HepG2 (cell line): Measurements from ENCODE around the gene GLIS1. TPM values are rescaled to one million over a fixed set of nuclear protein-coding genes. Genes with fewer than 3 reads are reported as not detected.

Experiments
- ATAC-seq: fragments of 200-7000 bp; cut with Tn5 transposase; 3 replicates; pipeline ENCODE4 v1.9.1; 2020; ENCODE audit warnings: mild to moderate bottlenecking, moderate library complexity
- BruUV-seq: library from RNA; stranded (reverse); fragments of 400-500 nt; replicated peaks from 2 replicates; lab custom pipeline; 2021; lab: Mats Ljungman, UMichigan
- CTCF ChIA-PET: fragments of 300-600 bp; formaldehyde crosslinking; extraction: SDS; loops from one replicate; lab custom pipeline; 2021; ENCODE audit warnings: low total read pairs, inconsistent platforms, low intra/inter-chr PET ratio; lab: Yijun Ruan, JAX
- POLR2A ChIA-PET: fragments of 350-600 bp; sonication (Branson Sonifier 250); formaldehyde crosslinking; loops from one replicate; lab custom pipeline; 2020; ENCODE audit warnings: antibody characterized with exemption, inconsistent platforms; lab: Yijun Ruan, JAX
- DNase-seq: peaks from one replicate; pipeline ENCODE4 v3.0.0-alpha.2; 2015; ENCODE audit warnings: low spot score
- FAIRE-seq: peaks from 3 replicates; lab custom pipeline; 2011; peaks lifted over from hg19 to GRCh38; lab: Jason Lieb, UNC
- H2AFZ ChIP-seq: one replicate; pipeline ENCODE4 v1.6.1; 2011; ENCODE audit warnings: low read length, inconsistent platforms
- H3K27ac ChIP-seq: fragments of 300-600 bp; 3 replicates; pipeline ENCODE4 v1.8.0; 2011; ENCODE audit warnings: mixed run types, mild to moderate bottlenecking, mixed read lengths, low read length, inconsistent platforms; ENCODE audit not compliant: insufficient read depth; ENCODE audit errors: extremely low read length
- H3K27me3 ChIP-seq, 2 experiments: fragments of 200-600 bp in 1 of 2; 2 replicates in 1 of 2; 3 replicates in 1 of 2; pipeline versions ENCODE4 v1.6.0 to v1.8.0; 2011; ENCODE audit warnings: low read length in 2 of 2, mild to moderate bottlenecking in 2 of 2, moderate library complexity in 2 of 2, inconsistent platforms in 1 of 2; ENCODE audit not compliant: insufficient read depth in 2 of 2, control insufficient read depth in 1 of 2
- H3K36me3 ChIP-seq, 2 experiments: fragments of 200-600 bp in 1 of 2; replicated peaks in 1 of 2; 2 replicates in 1 of 2; 3 replicates in 1 of 2; pipeline versions ENCODE4 v1.5.1 to v1.8.0; 2011; ENCODE audit warnings: low read length in 2 of 2, inconsistent platforms in 1 of 2; ENCODE audit not compliant: insufficient read depth in 2 of 2, control insufficient read depth in 1 of 2
- H3K4me1 ChIP-seq: 2 replicates; pipeline ENCODE4 v1.5.1; 2012; ENCODE audit warnings: low read length, inconsistent platforms; ENCODE audit not compliant: insufficient read depth
- H3K4me2 ChIP-seq: 2 replicates; pipeline ENCODE4 v1.6.0; 2011; ENCODE audit warnings: low read depth, low read length, inconsistent platforms
- H3K4me3 ChIP-seq, 3 experiments: fragments of 200-600 bp in 1 of 3; sonication (generic), shearing (Covaris generic) in 1 of 3; replicated peaks in 1 of 3; 2 replicates each; pipeline ENCODE4 v1.5.1; 2011 to 2016; ENCODE audit warnings: low read length in 3 of 3, inconsistent platforms in 2 of 3, low read depth in 2 of 3, mild to moderate bottlenecking in 2 of 3, control low read depth in 1 of 3, mixed read lengths in 1 of 3; ENCODE audit not compliant: insufficient read depth in 1 of 3
- H3K79me2 ChIP-seq: one replicate; pipeline ENCODE4 v1.6.1; 2011; ENCODE audit warnings: low read length, inconsistent platforms; ENCODE audit not compliant: insufficient read depth
- H3K9ac ChIP-seq: 2 replicates; pipeline ENCODE4 v1.6.0; 2011; ENCODE audit warnings: mild to moderate bottlenecking, low read depth, low read length, inconsistent platforms; ENCODE audit not compliant: insufficient read depth
- H3K9me3 ChIP-seq: 2 replicates; pipeline ENCODE4 v1.5.1; 2012; ENCODE audit warnings: mild to moderate bottlenecking, low read length
- H4K20me1 ChIP-seq: 2 replicates; pipeline ENCODE4 v1.6.0; 2011; ENCODE audit warnings: inconsistent platforms, mild to moderate bottlenecking, low read length, moderate library complexity; ENCODE audit not compliant: insufficient read depth
- MIER2 ChIP-seq: IDR thresholded peaks from 2 replicates; pipeline ENCODE4 v1.6.1; 2016; ENCODE audit warnings: missing biosample characterization, missing genetic modification reagents
- SSRP1 ChIP-seq: IDR thresholded peaks from 2 replicates; pipeline ENCODE4 v1.6.1; 2016; ENCODE audit warnings: control low read depth
- ZNF451 ChIP-seq: sonication (generic); formaldehyde crosslinking; IDR thresholded peaks from 2 replicates; pipeline ENCODE4 v1.5.0; 2020; ENCODE audit warnings: mild to moderate bottlenecking, missing genetic modification reagents
- WGBS: methylation state at CpG from one replicate; pipeline ENCODE4 v1.1.6; 2017; ENCODE audit warnings: low lambda C conversion rate; 5-methylcytosine and 5-hydroxymethylcytosine counted together
- in situ Hi-C: cut with HindIII; loops from 2 replicates; pipeline ENCODE4 v1.10.0; 2017; ENCODE audit warnings: low pct_unique_long_range_greater_than_20kb; ENCODE audit not compliant: extremely low pct_ligation_motif_present
- intact Hi-C: fragments of 100-400 bp; cut with micrococcal nuclease; formaldehyde crosslinking; loops from one replicate; pipeline ENCODE4 v1.10.0; 2022; ENCODE audit not compliant: unreplicated experiment
- polyA plus RNA-seq, 8 experiments: library from polyadenylated mRNA; depleted of rRNA in 3 of 8; stranded (reverse) in 7 of 8; unstranded in 1 of 8; fragments of >200 nt; fragmentation: Illumina TruSeq in 4 of 8; extraction: Trizol in 4 of 8; gene quantifications; 2 replicates each; pipeline versions ENCODE4 v1.2.1 to v1.2.3, GENCODE V29; 2011 to 2016; ENCODE audit warnings: low read depth in 4 of 8, missing spikeins in 1 of 8, mixed read lengths in 1 of 8; ENCODE audit not compliant: insufficient read depth in 1 of 8
- total RNA-seq, 5 experiments: library from RNA; depleted of rRNA; stranded (reverse); fragments of >200 nt; fragmentation: Illumina TruSeq; extraction: Trizol; gene quantifications; 2 replicates each; pipeline ENCODE4 v1.2.3, GENCODE V29; 2016; ENCODE audit warnings: low read depth in 1 of 5
- TF ChIP-seq, protein P1 (sequence below): sonication (generic); formaldehyde crosslinking; IDR thresholded peaks from 2 replicates; pipeline ENCODE4 v1.5.0; 2020; ENCODE audit warnings: missing genetic modification reagents
- TF ChIP-seq, protein P2 (sequence below): sonication (generic); formaldehyde crosslinking; IDR thresholded peaks from 2 replicates; pipeline ENCODE4 v1.5.0; 2020; ENCODE audit warnings: mild to moderate bottlenecking, missing genetic modification reagents, moderate library complexity
- TF ChIP-seq, protein P3 (sequence below): IDR thresholded peaks from 2 replicates; pipeline ENCODE4 v1.6.1; 2016; ENCODE audit warnings: mild to moderate bottlenecking, missing biosample characterization, missing genetic modification reagents

The GLIS1 gene
- total and polyA plus RNA-seq, 2 of the 13 experiments (the other 11 are each of a cell fraction or from before 2014, with no cell fraction given) = 0.03 TPM; not detected in 1

DNA sequence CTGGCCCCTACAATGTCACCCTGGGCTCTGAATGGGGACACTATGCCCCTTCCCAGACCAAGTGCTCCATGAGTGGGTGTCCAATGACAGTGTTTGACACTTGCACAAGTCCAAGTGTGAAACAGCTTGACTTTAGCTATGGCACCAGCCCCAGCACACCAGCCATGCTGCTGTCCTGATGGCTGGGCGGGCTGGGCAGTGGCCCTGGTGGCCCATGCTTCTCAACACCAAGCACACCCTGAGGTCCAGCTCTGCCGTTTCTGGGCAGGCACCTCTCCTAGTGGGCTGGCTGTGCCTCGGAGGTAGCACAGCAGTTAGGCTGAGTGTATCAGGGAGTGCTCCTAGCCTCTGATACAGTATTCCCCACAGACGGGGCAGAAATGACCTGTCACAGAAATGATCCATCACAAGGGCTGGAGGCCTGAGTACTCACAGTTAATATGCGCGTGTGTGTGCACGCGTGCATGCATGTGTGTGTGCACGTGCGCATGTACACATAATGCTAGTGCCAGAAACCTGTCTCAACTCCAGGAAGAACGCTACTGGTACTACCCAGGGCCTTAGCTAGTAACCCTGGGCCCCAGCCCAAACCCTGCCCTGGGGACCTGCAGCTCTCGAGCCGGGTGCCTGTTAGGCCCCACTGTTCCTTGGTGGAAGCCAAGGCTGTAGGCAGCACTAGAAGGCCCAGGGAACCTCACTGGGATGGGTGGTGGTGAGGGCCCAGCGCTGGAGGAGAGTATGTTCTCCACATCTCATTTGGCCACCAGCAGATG lies 145.8 kb downstream of the GLIS1 start (continued):
- TF ChIP-seq ZNF451 (no peak), MIER2 (CRISPR knock-in tag) (no peak), SSRP1 (CRISPR knock-in tag) (no peak)
- TF ChIP-seq, protein P1, sequence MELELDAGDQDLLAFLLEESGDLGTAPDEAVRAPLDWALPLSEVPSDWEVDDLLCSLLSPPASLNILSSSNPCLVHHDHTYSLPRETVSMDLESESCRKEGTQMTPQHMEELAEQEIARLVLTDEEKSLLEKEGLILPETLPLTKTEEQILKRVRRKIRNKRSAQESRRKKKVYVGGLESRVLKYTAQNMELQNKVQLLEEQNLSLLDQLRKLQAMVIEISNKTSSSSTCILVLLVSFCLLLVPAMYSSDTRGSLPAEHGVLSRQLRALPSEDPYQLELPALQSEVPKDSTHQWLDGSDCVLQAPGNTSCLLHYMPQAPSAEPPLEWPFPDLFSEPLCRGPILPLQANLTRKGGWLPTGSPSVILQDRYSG = no peak
- TF ChIP-seq, all 625 proteins: peak for 0

DNA sequence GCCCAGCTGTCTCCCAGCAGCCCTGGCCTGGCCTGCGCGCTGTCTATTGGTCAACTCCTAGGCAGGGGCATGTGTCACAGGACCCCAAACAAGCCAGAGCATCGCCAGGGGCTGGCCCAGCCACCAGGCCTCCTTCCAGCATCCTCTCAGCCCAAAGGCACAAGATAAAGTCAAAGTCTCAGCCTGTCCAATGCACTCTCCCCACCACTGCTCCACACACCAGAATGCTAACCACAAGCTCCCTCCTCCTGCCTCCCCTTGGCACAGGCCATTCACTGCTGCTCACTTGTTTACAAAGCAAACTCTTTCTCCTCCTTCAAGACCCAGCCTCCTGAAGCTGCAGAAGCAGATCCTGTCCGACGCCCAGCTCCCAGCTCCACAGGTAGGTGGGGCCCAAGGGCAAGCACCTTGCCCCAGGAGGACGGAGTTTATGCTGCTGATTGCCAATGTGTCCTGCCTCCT lies 146.4 kb downstream of the GLIS1 start:
- Histone ChIP-seq H3K27ac (no peak overlapping the region), H3K4me2 (no peak overlapping the region), H3K79me2 (no peaks in the 10 kb centered on the region), H3K27me3 (peaks cover 6 to 23% of the 10 kb centered on the region in 2 experiments; a peak in 4 of 5 replicates), H3K36me3 (no peaks in the 10 kb centered on the region), H4K20me1 (no peaks in the 10 kb centered on the region), H3K4me3 (no peak overlapping the region), H3K4me1 (no peaks in the 10 kb centered on the region), H3K9me3 (no peaks in the 10 kb centered on the region), H2AFZ (no peak overlapping the region), H3K9ac (no peak overlapping the region)
- POLR2A ChIA-PET = no interaction called here
- 0% methylated on average over 4 of the region's 6 CpGs for WGBS
- in situ Hi-C loops = loop anchor here (5.0 kb wide), 1 partner anchor 105 kb away; no protein-coding TSS in a partner anchor
- no peak for DNase-seq
- FAIRE-seq = no peak
- no TSS peak for BruUV-seq
- TF ChIP-seq, protein P2, sequence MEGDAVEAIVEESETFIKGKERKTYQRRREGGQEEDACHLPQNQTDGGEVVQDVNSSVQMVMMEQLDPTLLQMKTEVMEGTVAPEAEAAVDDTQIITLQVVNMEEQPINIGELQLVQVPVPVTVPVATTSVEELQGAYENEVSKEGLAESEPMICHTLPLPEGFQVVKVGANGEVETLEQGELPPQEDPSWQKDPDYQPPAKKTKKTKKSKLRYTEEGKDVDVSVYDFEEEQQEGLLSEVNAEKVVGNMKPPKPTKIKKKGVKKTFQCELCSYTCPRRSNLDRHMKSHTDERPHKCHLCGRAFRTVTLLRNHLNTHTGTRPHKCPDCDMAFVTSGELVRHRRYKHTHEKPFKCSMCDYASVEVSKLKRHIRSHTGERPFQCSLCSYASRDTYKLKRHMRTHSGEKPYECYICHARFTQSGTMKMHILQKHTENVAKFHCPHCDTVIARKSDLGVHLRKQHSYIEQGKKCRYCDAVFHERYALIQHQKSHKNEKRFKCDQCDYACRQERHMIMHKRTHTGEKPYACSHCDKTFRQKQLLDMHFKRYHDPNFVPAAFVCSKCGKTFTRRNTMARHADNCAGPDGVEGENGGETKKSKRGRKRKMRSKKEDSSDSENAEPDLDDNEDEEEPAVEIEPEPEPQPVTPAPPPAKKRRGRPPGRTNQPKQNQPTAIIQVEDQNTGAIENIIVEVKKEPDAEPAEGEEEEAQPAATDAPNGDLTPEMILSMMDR (CRISPR knock-in tag) = peak; percentile 35; the same call in 1 of the 2 replicates
- TF ChIP-seq, protein P3, sequence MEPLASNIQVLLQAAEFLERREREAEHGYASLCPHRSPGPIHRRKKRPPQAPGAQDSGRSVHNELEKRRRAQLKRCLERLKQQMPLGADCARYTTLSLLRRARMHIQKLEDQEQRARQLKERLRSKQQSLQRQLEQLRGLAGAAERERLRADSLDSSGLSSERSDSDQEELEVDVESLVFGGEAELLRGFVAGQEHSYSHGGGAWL (CRISPR knock-in tag) = no peak
- CTCF ChIA-PET = interaction anchor here (2.5 kb wide), 1 partner anchor 107 kb away, joined by 11 read pairs; no protein-coding TSS in a partner anchor
- intact Hi-C loops = no loop called here
- peak; percentile 50 for ATAC-seq
